HG03139 (cell line): ENCODE data around the gene LRRTM4.

Experiments used
- ATAC-seq: cut with Tn5 transposase; IDR thresholded peaks from one replicate; pipeline ENCODE4 v1.9.1; 2021; ENCODE audit not compliant: unreplicated experiment

LRRTM4 gene

DNA sequence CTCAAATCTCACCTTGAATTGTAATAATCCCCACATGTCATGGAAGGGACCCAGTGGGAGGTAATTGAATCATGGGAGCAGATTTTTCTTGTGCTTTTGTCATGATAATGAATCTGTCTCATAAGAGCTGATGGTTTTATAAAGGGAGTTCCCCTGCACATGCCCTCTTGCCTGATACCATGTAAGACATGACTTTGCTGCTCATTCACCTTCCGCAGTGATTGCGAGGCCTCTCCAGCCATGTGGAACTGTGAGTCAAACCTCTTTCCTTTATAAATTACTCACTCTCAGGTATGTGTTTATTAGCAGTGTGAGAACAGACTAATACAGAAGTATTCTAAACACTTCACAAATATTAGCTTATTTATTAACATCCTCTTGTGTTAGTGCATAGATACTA lies 516.7 kb downstream of the LRRTM4 start:
- ATAC-seq: no peak

GRCh38 chr2:77001895-77002294 lies 520.3 kb downstream of the LRRTM4 start:
- ATAC-seq: no peak

DNA sequence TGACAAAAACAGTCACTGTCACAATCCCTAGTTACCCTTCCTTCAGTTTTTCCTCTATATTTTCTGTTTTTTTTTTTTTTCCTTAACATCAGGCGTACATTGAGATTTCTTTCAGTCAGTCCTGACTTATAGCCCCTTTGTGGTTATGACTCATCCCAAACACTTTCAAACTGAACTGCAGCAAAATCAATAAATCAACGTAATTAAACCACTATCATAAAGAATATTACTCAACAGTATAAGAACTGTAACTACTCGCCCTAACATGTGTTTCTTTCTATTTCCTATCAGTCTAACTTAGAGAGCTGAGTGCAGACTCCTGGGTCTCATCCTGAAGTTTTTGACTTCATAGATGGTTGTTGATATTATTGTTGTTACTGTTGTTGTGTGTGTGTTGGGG lies 523.5 kb downstream of the LRRTM4 start:
- no peak for ATAC-seq

DNA sequence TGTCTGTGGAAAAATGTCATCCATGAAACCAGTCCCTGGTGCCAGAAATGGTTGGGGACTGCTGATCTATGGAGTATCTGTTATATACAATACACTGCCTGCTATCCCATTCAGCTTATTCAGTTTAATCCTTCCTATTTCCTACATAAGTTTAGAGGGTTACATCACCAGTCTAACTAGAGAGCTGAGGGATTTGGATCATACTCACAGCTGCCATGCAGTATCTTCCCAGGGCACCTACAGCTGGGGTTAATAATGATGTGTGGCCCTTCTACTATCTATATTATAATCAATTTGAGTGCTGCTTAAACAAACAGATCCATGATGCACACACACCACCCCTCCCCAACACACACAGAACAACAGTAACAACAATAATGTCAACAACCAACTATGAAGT lies 524.0 kb downstream of the LRRTM4 start:
- no peak for ATAC-seq

DNA sequence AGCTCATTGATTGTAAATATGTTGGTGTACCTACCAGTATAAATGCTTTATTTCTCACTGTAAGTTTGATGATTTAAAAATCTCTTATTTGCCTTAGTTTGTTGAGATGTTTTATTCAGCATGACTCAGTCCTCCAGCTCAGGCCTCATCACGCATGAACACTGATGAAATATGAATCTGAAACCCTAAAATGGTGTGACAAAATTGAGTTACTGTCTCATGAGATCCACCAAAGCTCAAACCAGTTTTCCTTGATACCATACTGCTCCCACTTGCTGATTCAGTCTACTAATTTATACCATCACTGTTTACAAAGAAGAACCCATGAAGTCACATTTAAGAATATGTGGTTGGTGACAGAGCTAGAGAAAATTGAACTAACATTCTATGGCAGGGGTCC lies 524.9 kb downstream of the LRRTM4 start:
- ATAC-seq: no peak

DNA sequence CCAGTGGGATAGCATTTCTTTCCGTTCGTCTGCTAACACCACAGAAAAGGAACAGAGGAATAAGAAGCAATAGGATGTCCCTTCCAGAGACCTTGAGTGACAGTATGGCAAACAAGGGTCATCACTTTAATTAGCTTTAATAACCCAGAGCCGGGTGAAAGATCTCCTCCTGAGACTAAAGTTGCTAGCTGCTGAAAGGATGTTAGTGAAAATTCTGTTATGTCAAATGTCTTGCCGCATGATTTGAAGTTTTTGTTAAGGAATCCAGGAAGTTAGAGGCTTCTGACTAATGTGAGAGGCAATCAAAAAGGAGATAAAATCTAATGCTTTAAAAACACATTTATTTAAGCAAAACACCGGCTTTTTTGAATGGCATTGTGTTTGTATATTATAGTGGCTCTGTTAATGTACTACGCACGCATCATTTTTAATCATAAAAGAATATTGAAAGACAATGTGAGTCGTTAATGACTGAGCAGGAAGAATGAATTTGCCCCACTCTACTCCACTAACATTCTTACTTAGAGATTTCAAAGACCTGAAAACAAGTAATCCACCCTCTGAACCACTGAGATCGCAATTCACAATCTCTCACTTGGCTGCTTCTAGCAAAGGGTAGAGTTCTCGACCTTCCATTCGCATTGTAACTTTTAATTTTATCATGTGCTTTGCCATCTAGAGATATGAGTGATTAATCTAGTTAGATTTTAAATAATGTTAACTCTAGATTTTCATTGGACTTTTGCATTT lies 536.6 kb downstream of the LRRTM4 start:
- ATAC-seq: no peak

- no peak for ATAC-seq
Observed at GRCh38 chr2:76984359-76984758, 537.8 kb downstream of the LRRTM4 start.

GRCh38 chr2:76980067-76980787 lies 541.9 kb downstream of the LRRTM4 start:
- ATAC-seq: no peak

DNA sequence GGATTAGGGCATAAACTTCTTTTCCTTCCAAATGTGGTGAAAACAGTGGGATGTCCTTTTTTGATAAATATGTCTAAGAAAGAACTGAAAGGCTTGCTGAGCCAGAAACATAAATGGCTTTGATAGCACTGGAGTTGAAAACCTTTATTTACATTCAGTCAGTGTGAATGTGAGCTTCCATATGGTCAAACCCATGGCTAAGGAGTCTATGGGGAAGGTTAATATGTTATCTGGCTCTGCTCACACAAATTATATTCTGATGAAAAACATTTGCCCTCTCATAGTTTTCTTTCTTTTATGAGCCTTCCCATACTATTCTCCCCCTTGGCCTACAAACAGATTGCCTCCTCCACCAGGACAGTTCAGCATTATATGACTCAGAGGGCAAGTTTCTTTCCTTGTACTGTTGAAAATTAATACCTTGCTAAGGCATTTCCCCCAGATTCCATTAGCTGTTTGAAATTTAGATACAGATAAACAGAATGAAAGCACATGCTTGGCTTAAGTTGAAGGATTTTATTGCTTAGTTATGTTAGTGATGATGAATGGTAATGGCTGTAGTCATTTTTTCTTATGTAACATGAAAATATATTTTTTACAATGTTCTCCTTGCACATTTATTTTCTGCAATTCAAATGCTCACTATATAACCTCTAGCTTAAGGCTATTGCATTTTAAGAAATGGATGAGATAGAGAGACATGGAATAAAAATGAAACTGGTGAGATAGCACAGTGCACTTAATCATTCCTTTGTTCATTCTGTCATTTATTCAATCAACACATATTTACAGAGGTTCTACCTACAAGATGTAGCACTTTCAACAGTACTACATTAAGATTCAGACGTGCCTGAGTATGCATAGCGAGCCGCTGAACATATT lies 544.1 kb downstream of the LRRTM4 start:
- no peak for ATAC-seq

DNA sequence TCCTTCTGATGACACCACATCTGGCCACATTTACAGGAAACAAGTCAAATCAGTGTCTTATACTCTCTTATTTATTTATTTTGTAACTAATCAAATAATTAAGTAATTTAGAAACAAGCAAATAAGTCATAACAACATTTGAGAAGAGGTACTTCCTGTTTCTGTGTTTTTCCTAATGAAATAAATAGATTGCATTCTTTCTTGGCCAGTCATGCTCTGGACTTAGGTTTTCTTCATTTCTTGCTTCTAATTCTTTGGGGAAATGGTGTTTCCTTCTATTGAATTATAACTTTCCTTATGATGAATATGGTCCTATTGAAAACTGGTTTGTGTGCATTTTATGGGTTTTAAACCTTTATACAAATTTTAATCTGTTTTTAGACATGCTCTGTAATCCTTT lies 546.4 kb downstream of the LRRTM4 start:
- ATAC-seq: no peak

- ATAC-seq: no peak
Observed at GRCh38 chr2:76973610-76974009, 548.6 kb downstream of the LRRTM4 start.

- no peak for ATAC-seq
Observed at GRCh38 chr2:76965772-76966171, 556.4 kb downstream of the LRRTM4 start.

DNA sequence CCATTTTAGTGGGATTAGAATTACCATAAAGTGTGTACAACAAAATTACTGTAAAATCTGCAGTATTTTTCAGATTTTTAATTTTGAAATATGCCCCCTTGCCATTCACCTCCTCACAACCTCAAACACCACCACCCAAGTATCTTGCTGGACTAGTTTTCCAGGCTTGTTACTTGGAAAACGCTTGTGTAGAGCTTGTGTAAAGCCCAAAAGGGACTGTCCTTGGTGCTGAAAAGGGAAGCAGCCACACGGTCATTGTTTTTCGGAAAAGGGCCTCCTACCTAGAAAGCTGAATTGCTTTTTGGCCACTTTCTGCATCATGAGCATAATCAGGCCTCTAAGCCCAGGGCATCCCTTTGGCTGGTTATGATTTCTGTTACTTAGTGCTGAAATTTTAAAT lies 563.4 kb downstream of the LRRTM4 start:
- ATAC-seq: no peak

DNA sequence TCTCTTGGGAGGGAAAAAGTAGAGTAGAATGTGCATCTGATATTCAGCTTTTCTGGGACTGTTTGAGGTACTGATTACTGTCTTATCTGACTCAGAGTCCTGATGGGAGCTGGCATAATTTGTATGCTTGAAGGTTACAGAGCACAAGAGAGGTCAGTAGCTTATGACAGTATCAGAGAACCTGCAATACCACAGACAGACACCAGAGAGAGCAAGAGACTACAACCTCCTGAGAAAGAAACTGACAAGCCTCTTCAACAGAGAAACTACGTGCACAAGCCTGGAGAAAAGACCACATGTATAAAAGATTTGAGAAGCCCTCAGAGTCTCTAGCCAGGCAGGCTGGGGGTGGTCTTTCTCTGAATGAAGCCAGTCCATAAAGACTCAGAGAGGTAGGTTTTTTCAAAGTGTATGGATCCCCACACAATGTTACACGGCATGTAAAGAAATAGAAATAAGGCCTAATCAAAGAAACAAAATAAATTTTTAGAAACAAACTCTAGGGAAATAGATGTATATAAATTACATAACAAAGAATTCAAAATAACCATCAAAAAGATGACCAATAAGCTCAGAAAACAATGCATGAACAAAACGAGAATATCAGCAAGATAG lies 568.3 kb downstream of the LRRTM4 start:
- ATAC-seq: peak; percentile 65

GRCh38 chr2:76946631-76947145 lies 575.5 kb downstream of the LRRTM4 start:
- ATAC-seq: no peak

GRCh38 chr2:76940559-76940958 lies 581.6 kb downstream of the LRRTM4 start:
- no peak for ATAC-seq

DNA sequence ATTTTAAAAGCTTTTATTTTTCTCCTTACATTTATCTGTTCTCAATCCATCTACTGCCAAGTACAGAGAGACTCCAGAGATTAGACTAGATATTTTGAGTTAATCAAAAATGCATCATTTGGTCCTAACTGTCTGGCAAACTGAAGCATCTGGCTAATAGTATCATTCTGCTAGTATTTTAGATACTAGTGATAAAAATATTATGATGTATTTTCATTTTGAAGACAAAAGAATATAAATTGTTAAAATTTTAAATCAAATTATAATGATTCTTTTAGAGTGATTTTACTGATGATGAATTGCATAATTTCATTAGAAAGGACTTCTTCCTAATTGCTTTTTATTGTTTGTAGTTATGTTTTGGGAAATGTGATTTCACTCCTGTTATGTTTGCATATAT lies 584.0 kb downstream of the LRRTM4 start:
- ATAC-seq: no peak

- no peak for ATAC-seq
Observed at GRCh38 chr2:76932550-76932949, 589.6 kb downstream of the LRRTM4 start.

- no peak for ATAC-seq
Observed at GRCh38 chr2:76930056-76930744, 592.0 kb downstream of the LRRTM4 start.

DNA sequence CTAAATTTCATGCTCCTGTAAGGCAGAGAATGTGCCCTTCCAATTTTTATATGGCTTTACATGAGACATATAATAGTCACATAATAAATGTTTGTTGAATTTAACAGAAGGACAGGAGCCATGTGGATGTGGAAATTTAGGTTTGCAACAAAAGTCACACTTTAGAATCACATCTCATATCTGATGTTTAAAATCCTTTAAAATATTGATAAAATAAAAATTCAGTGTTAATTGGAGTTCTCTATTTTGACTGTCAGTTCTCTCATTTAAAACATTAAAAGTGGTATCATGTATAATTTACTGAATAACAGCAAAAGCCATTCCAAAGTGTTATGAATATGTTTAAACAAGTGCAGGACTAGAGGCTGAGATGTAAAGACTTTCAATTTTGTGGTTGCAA lies 594.1 kb downstream of the LRRTM4 start:
- no peak for ATAC-seq
